Osteocyte (in vitro differentiated cells): Measurements from ENCODE around the gene CREB3L2. TPM values are rescaled to one million over a fixed set of nuclear protein-coding genes. Genes with fewer than 3 reads are reported as not detected.

Experiments
- DNase-seq: peaks from one replicate; pipeline ENCODE4 v3.0.0; 2021; ENCODE audit warnings: mixed read lengths; ENCODE audit not compliant: unreplicated experiment; ENCODE audit errors: extremely low spot score
- H3K27ac Mint-ChIP-seq: one replicate; pipeline ENCODE4 v1.8.0; 2021; ENCODE audit warnings: mild to moderate bottlenecking, mixed read lengths; ENCODE audit not compliant: unreplicated experiment
- H3K27me3 Mint-ChIP-seq: one replicate; pipeline ENCODE4 v1.8.0; 2021; ENCODE audit warnings: mixed read lengths; ENCODE audit not compliant: unreplicated experiment
- H3K36me3 Mint-ChIP-seq: one replicate; pipeline ENCODE4 v1.8.0; 2021; ENCODE audit warnings: mixed read lengths; ENCODE audit not compliant: unreplicated experiment
- H3K4me1 Mint-ChIP-seq: one replicate; pipeline ENCODE4 v1.8.0; 2021; ENCODE audit warnings: mixed read lengths; ENCODE audit not compliant: unreplicated experiment
- H3K4me3 Mint-ChIP-seq: one replicate; pipeline ENCODE4 v1.8.0; 2021; ENCODE audit warnings: mild to moderate bottlenecking, moderate library complexity, mixed read lengths; ENCODE audit not compliant: unreplicated experiment
- H3K9me3 Mint-ChIP-seq: one replicate; pipeline ENCODE4 v1.8.0; 2021; ENCODE audit warnings: mixed read lengths; ENCODE audit not compliant: unreplicated experiment
- CTCF ChIP-seq: fragments of 200-600 bp; sonication (generic); IDR thresholded peaks from 2 replicates; pipeline ENCODE4 v1.5.0; 2021; ENCODE audit warnings: antibody characterized with exemption, mild to moderate bottlenecking, moderate library complexity
- total RNA-seq: library from RNA; stranded (reverse); gene quantifications from 2 replicates; pipeline ENCODE4 v1.2.1, GENCODE V29; 2021

CREB3L2 gene
- total RNA-seq, 1 donor from 2014 or later: 144 TPM

- no peak for DNase-seq
- peaks cover 56% of the 10 kb centered on the region for H3K36me3 Mint-ChIP-seq
Observed at GRCh38 chr7:137870684-137871083, 131.2 kb downstream of the CREB3L2 start.

GRCh38 chr7:137870078-137870477, 131.8 kb downstream of the CREB3L2 start:
- H3K27ac Mint-ChIP-seq: no peak overlapping the region
- H3K4me3 Mint-ChIP-seq: no peak overlapping the region
- peaks cover 58% of the 10 kb centered on the region for H3K36me3 Mint-ChIP-seq
- peaks cover 23% of the 10 kb centered on the region for H3K4me1 Mint-ChIP-seq
- no peaks in the 10 kb centered on the region for H3K27me3 Mint-ChIP-seq
- no peak for TF ChIP-seq CTCF
- no peak for DNase-seq
- peaks cover 18% of the 10 kb centered on the region for H3K9me3 Mint-ChIP-seq

More at GRCh38 chr7:137870684-137871083, 131.2 kb downstream of the CREB3L2 start:
- TF ChIP-seq CTCF: no peak
- Mint-ChIP-seq H3K4me1 (peaks cover 29% of the 10 kb centered on the region), H3K27me3 (no peaks in the 10 kb centered on the region), H3K9me3 (peaks cover 13% of the 10 kb centered on the region), H3K4me3 (no peak overlapping the region), H3K27ac (no peak overlapping the region)

- no peaks in the 10 kb centered on the region for H3K27me3 Mint-ChIP-seq
- no peak for TF ChIP-seq CTCF
- peaks cover 61% of the 10 kb centered on the region for H3K36me3 Mint-ChIP-seq
- no peak for DNase-seq
- H3K27ac Mint-ChIP-seq: no peak overlapping the region
- H3K4me1 Mint-ChIP-seq: peaks cover 15% of the 10 kb centered on the region
- H3K9me3 Mint-ChIP-seq: peaks cover 18% of the 10 kb centered on the region
- H3K4me3 Mint-ChIP-seq: no peak overlapping the region
Observed at GRCh38 chr7:137869260-137869659, 132.6 kb downstream of the CREB3L2 start.

GRCh38 chr7:137867289-137867688, 134.6 kb downstream of the CREB3L2 start:
- no peak for TF ChIP-seq CTCF
- Mint-ChIP-seq H3K9me3 (peaks cover 18% of the 10 kb centered on the region), H3K36me3 (peaks cover 67% of the 10 kb centered on the region), H3K27ac (no peak overlapping the region), H3K4me1 (peaks cover 3% of the 10 kb centered on the region), H3K27me3 (no peaks in the 10 kb centered on the region), H3K4me3 (no peak overlapping the region)
- DNase-seq: no peak

- no peak for DNase-seq
- TF ChIP-seq CTCF: no peak
- H3K36me3 Mint-ChIP-seq: peaks cover 69% of the 10 kb centered on the region
- no peaks in the 10 kb centered on the region for H3K27me3 Mint-ChIP-seq
- peaks cover 18% of the 10 kb centered on the region for H3K9me3 Mint-ChIP-seq
- no peak overlapping the region for H3K4me3 Mint-ChIP-seq
- peaks cover 3% of the 10 kb centered on the region for H3K4me1 Mint-ChIP-seq
- no peak overlapping the region for H3K27ac Mint-ChIP-seq
Observed at GRCh38 chr7:137865764-137866163, 136.1 kb downstream of the CREB3L2 start.
